ENCODE data around the gene EPC2.
"Not testable (repeated sequence)": the region's sequence is repeated elsewhere in the genome, so short reads cannot be mapped to it uniquely, and the experiment has no call there.

EPC2 gene

GRCh38 chr2:148642891-148643416 is 1.6 kb upstream of the EPC2 start:
- no peak for DNase-seq

- DNase-seq = no peak
These were observed 1.1 kb upstream of the EPC2 start for GRCh38 chr2:148643421-148643820.

- DNase-seq = peak; percentile 98
These were observed 460 bp downstream of the EPC2 start for GRCh38 chr2:148644883-148645538.

- no peak for DNase-seq
These were observed 1.1 kb downstream of the EPC2 start for GRCh38 chr2:148645539-148646230.

- DNase-seq = no peak
These were observed 1.6 kb downstream of the EPC2 start for GRCh38 chr2:148646231-148646559.

GRCh38 chr2:148647711-148648110 is 3.2 kb downstream of the EPC2 start:
- not testable (repeated sequence) for DNase-seq

- DNase-seq = no peak
These were observed 5.4 kb downstream of the EPC2 start for GRCh38 chr2:148649936-148650335.

GRCh38 chr2:148650881-148651280 is 6.3 kb downstream of the EPC2 start:
- no peak for DNase-seq

- no peak for DNase-seq
These were observed 7.4 kb downstream of the EPC2 start for GRCh38 chr2:148651972-148652371.

- no peak for DNase-seq
These were observed 8.9 kb downstream of the EPC2 start for GRCh38 chr2:148653437-148653836.

GRCh38 chr2:148654435-148654834 is 9.9 kb downstream of the EPC2 start:
- DNase-seq = no peak

GRCh38 chr2:148656516-148656915 is 12.0 kb downstream of the EPC2 start:
- DNase-seq = no peak

GRCh38 chr2:148658807-148659722 is 14.5 kb downstream of the EPC2 start:
- no peak for DNase-seq

GRCh38 chr2:148660999-148661398 is 16.4 kb downstream of the EPC2 start:
- no peak for DNase-seq

GRCh38 chr2:148662332-148662731 is 17.8 kb downstream of the EPC2 start:
- not testable (repeated sequence) for DNase-seq

- DNase-seq = no peak
These were observed 19.7 kb downstream of the EPC2 start for GRCh38 chr2:148664229-148664628.

- no peak for DNase-seq
These were observed 22.0 kb downstream of the EPC2 start for GRCh38 chr2:148666555-148666954.

- DNase-seq = no peak
These were observed 22.7 kb downstream of the EPC2 start for GRCh38 chr2:148667113-148667836.

GRCh38 chr2:148670773-148671172 is 26.2 kb downstream of the EPC2 start:
- DNase-seq = no peak

- DNase-seq = no peak
These were observed 29.8 kb downstream of the EPC2 start for GRCh38 chr2:148674063-148675020.

- DNase-seq = no peak
These were observed 31.2 kb downstream of the EPC2 start for GRCh38 chr2:148675708-148676107.
